Ishikawa (cell line): ENCODE data around the gene CHPF2.
A peak's percentile ranks its signal among the peaks of the same experiment; 100 is the strongest.

ENCODE experiments used
- CEBPB ChIP-seq: IDR thresholded peaks from 2 replicates; pipeline ENCODE4 v1.6.1; 2012
- CREB1 ChIP-seq: IDR thresholded peaks from 2 replicates; pipeline ENCODE4 v1.6.1; 2012; ENCODE audit warnings: low read depth
- EGR1 ChIP-seq: IDR thresholded peaks from 2 replicates; pipeline ENCODE4 v1.6.1; 2012
- EP300 ChIP-seq: IDR thresholded peaks from 2 replicates; pipeline ENCODE4 v1.6.1; 2012; ENCODE audit warnings: borderline replicate concordance
- FOXM1 ChIP-seq: IDR thresholded peaks from 2 replicates; pipeline ENCODE4 v1.6.1; 2012; ENCODE audit warnings: low read depth, borderline replicate concordance
- MAX ChIP-seq: IDR thresholded peaks from 2 replicates; pipeline ENCODE4 v1.6.1; 2012
- NFIC ChIP-seq: IDR thresholded peaks from 2 replicates; pipeline ENCODE4 v1.6.1; 2012
- RAD21 ChIP-seq: IDR thresholded peaks from 2 replicates; pipeline ENCODE4 v1.6.1; 2012; ENCODE audit warnings: low read depth
- REST ChIP-seq: IDR thresholded peaks from 2 replicates; pipeline ENCODE4 v1.6.1; 2012; ENCODE audit warnings: low read depth, mild to moderate bottlenecking
- TAF1 ChIP-seq: IDR thresholded peaks from 2 replicates; pipeline ENCODE4 v1.6.1; 2012; ENCODE audit warnings: low read depth, mild to moderate bottlenecking
- TCF12 ChIP-seq: IDR thresholded peaks from 2 replicates; pipeline ENCODE4 v1.6.1; 2012; ENCODE audit warnings: low read depth
- TEAD4 ChIP-seq: IDR thresholded peaks from 2 replicates; pipeline ENCODE4 v1.6.1; 2012
- USF1 ChIP-seq: IDR thresholded peaks from 2 replicates; pipeline ENCODE4 v1.6.1; 2012
- YY1 ChIP-seq: IDR thresholded peaks from 2 replicates; pipeline ENCODE4 v1.6.1; 2012; ENCODE audit warnings: low read depth
- ZBTB7A ChIP-seq: IDR thresholded peaks from 2 replicates; pipeline ENCODE4 v1.6.1; 2012; ENCODE audit warnings: low read depth

CHPF2 gene

GRCh38 chr7:151280388-151281019 lies 48.2 kb downstream of the CHPF2 start:
- no peak for TF ChIP-seq EGR1
- TF ChIP-seq CEBPB, result no peak
- no peak for TF ChIP-seq CREB1
- TF ChIP-seq REST, result no peak
- TF ChIP-seq NFIC, result no peak
- no peak for TF ChIP-seq EP300
- TF ChIP-seq MAX, result no peak
- no peak for TF ChIP-seq YY1
- no peak for TF ChIP-seq ZBTB7A
- TF ChIP-seq TEAD4, result no peak
- no peak for TF ChIP-seq TCF12
- no peak for TF ChIP-seq USF1
- no peak for TF ChIP-seq FOXM1
- no peak for TF ChIP-seq RAD21
- no peak for TF ChIP-seq TAF1

- TF ChIP-seq EP300 (no peak), YY1 (no peak), TCF12 (no peak), TAF1 (no peak), ZBTB7A (no peak), REST (no peak), NFIC (no peak), FOXM1 (no peak), CEBPB (no peak)
Measured at GRCh38 chr7:151281686-151282085, 49.4 kb downstream of the CHPF2 start.

GRCh38 chr7:151282111-151282510 lies 49.8 kb downstream of the CHPF2 start:
- no peak for TF ChIP-seq FOXM1
- TF ChIP-seq NFIC, result 0 out of 2 replicates have a peak, but pooled peaks have one; percentile 20
- no peak for TF ChIP-seq CREB1

- TF ChIP-seq CREB1 (no peak), EP300 (no peak), USF1 (no peak), EGR1 (no peak), TEAD4 (no peak), NFIC (no peak), TCF12 (no peak)
Measured at GRCh38 chr7:151283302-151283701, 51.0 kb downstream of the CHPF2 start.

GRCh38 chr7:151286148-151286547 lies 53.9 kb downstream of the CHPF2 start:
- TF ChIP-seq CEBPB (no peak), TEAD4 (no peak), ZBTB7A (no peak), MAX (no peak), YY1 (no peak), NFIC (no peak), EP300 (no peak), CREB1 (no peak), TCF12 (no peak), EGR1 (no peak), REST (no peak)
